SH-SY5Y (cell line): Measurements from ENCODE around the gene TCHH.

Experiments used
- GATA2 ChIP-seq: IDR thresholded peaks from 2 replicates; pipeline ENCODE4 v1.6.1; 2011; ENCODE audit warnings: mild to moderate bottlenecking, low read depth, low read length
- GATA3 ChIP-seq: IDR thresholded peaks from 2 replicates; pipeline ENCODE4 v1.6.1; 2011; ENCODE audit warnings: low read depth, mild to moderate bottlenecking, low read length, moderate library complexity

TCHH gene, protein sequence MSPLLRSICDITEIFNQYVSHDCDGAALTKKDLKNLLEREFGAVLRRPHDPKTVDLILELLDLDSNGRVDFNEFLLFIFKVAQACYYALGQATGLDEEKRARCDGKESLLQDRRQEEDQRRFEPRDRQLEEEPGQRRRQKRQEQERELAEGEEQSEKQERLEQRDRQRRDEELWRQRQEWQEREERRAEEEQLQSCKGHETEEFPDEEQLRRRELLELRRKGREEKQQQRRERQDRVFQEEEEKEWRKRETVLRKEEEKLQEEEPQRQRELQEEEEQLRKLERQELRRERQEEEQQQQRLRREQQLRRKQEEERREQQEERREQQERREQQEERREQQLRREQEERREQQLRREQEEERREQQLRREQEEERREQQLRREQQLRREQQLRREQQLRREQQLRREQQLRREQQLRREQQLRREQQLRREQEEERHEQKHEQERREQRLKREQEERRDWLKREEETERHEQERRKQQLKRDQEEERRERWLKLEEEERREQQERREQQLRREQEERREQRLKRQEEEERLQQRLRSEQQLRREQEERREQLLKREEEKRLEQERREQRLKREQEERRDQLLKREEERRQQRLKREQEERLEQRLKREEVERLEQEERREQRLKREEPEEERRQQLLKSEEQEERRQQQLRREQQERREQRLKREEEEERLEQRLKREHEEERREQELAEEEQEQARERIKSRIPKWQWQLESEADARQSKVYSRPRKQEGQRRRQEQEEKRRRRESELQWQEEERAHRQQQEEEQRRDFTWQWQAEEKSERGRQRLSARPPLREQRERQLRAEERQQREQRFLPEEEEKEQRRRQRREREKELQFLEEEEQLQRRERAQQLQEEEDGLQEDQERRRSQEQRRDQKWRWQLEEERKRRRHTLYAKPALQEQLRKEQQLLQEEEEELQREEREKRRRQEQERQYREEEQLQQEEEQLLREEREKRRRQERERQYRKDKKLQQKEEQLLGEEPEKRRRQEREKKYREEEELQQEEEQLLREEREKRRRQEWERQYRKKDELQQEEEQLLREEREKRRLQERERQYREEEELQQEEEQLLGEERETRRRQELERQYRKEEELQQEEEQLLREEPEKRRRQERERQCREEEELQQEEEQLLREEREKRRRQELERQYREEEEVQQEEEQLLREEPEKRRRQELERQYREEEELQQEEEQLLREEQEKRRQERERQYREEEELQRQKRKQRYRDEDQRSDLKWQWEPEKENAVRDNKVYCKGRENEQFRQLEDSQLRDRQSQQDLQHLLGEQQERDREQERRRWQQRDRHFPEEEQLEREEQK (N-terminal part only)

DNA sequence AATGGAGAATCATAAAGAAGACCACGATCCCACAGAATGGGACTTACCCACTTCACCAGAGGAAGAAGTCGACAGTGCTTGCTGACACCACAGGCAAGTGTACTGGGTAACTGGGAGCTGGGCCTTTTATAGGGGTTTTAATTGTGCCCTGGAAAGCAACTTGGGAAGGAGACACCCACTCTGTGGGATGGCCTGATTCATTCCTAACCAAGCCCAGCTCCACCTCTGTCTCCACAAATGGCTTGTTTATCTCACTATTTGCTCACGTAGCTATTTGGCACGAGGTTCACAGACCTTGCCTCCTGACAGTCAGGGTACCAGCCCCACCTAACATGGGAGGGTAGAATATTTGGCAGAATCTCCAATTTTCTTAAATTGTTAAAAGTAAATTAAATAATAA is at the start of gene TCHH:
TSS of gene TCHH (minus strand) at position 101 of the 400 bp plus-strand sequence. CDS start 1,364 bp downstream, outside the sequence.
- TF ChIP-seq GATA2 = no peak
- no peak for TF ChIP-seq GATA3

DNA sequence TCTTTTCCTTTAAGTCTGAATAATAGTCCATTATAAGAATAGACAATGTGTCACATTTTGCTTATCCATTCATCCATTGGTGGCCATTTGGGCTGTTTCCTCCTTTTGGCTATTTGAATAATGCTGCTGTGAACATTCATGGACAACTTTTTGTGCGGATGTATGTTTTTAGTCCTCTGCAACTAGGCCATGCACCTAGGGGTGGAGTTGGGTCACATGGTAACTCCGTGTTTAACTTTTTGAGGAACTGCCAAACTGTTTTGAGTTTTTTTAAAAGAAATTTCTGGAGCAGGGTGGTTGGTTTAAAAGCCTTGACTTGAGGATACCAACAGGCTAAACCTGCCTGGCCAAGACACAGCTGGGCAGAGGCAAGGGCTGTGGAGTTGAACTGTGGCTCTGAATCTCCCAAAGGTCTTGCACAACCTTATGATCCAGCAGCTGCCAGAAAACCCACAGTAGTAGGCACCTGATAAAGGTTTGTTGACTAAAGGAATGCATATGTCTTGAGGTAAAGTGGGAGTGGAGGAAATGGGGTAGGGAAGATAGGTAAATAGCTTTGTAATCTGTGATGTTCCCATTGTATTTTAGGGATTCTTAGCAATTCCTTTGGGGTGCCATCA is 49.4 kb upstream of the TCHH start:
- TF ChIP-seq GATA2 (no peak), GATA3 (no peak)

DNA sequence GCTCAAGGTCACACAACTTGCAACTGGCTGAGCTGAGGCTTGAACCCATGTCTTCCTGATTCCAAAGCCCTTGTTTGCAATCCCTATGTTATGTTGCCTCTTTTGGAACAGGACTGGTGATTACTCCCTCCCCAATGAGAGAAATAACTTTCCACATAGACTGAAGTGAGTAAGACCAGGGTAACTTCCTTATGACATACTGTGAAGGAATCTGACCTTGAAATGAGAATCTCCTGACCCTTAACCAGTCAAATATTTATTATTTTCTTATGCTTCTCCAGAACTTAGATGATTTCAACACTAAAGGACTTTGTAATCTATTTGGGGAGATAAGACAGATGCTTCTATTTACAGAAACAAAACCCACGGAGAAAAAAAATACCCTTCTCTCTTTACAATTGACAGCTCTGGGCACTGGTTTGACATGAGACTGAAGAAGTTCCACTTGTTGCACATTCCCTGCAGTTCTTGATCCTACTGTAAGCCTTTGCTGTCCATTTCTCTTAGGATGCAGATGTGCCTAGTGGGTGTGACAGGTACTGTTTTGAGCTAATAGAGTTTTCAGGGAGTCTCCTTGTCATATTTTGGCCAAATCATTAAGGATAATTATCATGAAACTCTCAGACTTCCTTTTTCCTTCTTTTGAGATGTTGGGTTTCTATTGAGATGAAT is 47.7 kb upstream of the TCHH start:
- TF ChIP-seq GATA3 (no peak), GATA2 (no peak)

DNA sequence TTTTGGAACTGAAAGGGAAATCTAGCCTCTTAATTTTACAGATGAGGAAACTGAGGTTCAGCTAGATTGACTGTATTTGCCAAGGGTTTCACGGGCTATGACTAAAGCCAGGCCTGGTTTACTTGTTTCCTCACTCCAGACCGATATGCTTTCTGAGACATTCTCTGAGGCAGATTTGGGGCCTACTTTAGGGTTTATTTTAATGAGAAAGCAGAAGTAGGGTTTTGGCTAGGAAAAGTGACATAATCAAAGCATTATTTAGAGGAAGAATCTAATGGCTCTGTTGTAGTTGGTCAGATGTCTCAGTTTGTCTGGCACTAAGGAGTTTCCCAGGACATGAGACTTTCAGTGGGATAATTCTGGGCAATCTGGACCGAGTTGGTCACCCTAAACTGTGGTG is 45.3 kb upstream of the TCHH start:
- no peak for TF ChIP-seq GATA2
- no peak for TF ChIP-seq GATA3

DNA sequence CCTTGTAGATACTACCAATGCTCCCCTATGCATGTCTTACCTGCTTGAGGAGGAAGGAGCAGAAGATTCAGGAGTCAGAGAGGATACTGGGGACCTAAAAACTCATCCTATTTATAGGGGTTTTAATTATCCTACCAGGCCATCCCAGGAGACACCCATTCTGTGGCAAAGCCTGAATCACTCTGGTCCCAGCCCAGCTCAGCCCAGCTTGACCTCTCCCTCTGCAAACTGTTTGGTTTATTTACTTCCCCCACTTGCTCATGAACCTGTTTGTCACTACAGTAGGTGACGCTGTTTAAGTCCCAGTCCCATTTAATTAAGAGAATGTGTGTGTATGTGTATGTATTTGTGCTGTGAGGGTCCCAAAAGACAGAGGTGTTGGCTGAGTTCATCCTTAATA is 43.9 kb upstream of the TCHH start, which contains the start of gene RPTN:
TSS of gene RPTN (minus strand) at position 85 of the 400 bp plus-strand sequence. CDS start 1,339 bp downstream, outside the sequence.
- no peak for TF ChIP-seq GATA2
- TF ChIP-seq GATA3 = no peak

DNA sequence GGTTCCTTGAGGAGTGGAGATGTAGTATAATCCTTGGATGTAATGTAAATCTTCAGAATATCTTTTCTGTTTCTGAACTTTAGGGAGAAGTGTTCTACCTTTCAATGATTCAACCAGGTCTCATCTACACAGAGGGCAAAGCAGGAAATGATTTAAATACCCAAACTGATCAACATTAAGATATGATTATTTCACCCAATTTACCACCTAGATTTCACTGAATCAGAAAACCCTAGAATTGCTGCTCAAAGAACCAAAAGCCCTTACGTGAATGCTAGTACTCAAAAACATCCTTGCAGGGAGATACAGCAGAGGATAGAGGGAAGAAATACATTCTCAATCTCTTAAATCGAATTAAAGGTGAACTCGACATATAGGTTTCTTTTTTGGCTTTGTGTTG is 38.8 kb upstream of the TCHH start:
- TF ChIP-seq GATA2 (no peak), GATA3 (no peak)

DNA sequence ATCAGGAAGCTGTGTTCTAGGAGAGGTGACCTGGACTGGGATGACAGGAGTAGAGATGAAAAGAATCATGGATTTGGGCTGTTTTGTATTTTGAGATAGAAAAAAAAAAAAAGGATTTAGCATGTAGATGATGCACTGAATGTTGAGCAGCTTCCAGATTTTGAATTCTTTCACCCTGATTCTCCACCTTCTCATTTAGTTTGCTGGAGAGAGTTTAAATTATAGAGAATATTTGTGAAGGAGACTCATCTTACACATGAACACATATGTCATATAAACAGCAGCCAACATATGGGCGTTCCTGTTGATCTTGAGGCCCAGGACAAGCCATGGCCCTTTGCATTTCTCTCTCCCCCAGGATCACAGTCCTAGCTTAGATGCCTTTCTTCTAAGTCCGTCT is 36.4 kb upstream of the TCHH start:
- no peak for TF ChIP-seq GATA3
- no peak for TF ChIP-seq GATA2

DNA sequence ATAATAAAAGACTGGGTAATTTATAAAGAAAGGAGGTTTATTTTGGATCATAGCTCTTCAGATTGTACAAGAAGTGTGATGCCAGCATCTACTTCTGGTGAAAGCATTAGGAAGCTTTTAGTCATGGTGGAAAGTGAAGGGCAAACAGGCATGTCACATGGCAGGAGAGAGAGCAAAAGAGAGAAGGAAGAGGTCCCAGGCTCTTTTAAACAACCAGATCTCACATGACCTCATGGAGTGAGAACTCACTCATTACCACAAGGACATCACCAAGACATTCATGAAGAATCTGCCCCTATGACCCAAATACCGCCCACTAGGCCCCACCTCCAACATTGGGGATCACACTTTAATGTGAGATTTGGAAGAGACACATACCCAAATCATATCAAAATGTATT is 33.7 kb upstream of the TCHH start:
- TF ChIP-seq GATA2 (no peak), GATA3 (no peak)

DNA sequence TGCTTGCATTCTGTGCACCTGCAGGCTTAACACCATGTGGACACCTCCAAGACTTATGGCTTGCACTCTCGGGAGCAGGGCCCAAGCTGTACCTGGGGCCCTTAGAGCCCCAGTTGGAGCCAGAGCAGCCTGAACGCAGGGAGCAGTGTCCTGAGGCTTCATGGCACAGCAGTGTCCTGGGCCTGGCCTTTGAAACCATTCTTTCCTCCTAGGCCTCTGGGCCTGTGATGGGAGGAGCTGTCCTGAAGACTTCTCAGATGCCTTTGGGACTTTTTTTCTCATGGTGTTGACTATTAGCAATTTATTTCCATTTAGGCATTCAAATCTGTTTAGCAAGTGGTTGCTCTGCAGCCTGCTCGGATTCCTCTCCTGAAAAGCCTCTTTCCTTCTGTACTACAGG is 32.8 kb upstream of the TCHH start:
- no peak for TF ChIP-seq GATA3
- no peak for TF ChIP-seq GATA2

DNA sequence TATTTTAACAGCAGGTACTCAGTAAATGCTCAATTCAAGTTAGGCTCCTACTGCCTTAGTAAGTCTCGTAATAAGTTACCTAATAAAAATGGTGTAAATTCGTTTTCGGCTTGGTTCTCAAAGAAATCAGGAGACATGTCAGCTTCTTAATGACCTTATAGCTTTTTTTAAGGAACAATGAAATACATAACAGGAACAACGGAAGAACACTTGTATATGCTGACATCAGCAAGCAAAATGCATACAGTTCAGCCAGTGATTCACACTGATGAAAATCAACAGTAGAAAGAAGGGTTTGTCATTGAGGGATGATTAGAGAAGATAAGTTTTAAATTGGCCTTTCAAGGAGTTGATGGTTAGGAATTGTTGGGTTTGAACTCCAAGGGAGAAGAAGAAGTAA is 30.5 kb upstream of the TCHH start:
- TF ChIP-seq GATA3 (no peak), GATA2 (no peak)

DNA sequence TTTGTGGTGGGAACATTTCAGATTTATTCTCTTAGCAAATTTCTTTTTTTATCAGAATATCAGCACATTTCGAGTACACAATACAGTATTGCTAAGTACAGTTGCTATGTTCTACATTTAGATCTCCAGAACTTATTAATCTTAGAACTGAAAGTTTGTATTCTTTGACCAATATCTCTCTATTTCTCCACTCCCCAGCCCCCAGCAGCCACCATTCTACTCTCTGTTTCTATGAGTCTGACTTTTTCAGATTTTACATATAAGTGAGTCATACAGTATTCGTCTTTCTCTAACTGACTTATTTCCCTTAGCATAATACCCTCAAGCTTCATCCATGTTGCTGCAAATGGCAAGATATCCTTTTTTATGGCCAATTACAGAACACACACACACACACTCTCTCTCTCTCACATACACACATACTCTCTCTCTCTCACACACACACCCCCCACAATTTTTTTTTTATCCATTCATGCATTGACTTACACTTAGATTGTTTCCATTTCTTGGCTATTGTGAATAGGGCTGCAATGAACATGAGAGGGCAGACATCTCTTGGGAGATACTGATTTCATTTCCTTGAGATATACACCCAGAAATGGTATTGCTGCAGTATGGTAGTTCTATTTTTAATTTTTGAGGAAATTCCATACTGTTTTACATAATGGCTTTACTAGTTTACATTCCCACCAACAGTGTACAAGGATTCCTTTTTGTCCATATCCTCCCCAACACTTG is 28.1 kb upstream of the TCHH start:
- no peak for TF ChIP-seq GATA3
- TF ChIP-seq GATA2 = no peak

DNA sequence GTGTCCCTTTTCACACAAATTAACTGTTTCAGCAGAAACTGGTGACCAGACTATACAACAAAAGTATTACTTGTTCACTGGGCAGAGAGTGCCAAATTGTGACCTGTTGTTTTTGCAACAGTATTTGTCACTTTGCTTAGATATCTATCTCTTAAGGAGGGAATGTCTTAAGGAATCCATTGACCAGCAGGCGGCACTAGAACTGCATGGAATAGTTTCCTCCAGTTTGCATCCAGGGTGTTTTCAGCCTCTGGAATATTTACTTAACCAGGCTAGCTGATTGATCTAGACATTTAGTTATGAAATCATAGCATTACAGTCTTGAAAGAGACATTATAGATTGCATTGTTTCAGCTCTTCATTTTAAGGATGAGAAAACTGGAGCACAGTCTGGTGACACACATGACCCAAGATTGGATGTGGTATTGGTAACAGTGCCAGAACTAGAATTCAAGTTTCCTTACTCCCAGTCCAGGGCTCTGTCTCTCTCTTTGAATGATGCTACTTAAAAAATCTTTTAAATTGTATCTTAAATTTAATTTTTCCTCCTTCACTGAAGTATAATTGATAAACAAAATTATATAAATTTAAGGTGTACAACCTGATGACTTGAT is 26.8 kb upstream of the TCHH start:
- TF ChIP-seq GATA2 (no peak), GATA3 (no peak)
